ENCODE data around the gene TCF3. TPM values are rescaled to one million over a fixed set of nuclear protein-coding genes. Genes with fewer than 3 reads are reported as not detected.

TCF3 gene
- total RNA-seq, 1 donor from 2014 or later, result 43.2 TPM

DNA sequence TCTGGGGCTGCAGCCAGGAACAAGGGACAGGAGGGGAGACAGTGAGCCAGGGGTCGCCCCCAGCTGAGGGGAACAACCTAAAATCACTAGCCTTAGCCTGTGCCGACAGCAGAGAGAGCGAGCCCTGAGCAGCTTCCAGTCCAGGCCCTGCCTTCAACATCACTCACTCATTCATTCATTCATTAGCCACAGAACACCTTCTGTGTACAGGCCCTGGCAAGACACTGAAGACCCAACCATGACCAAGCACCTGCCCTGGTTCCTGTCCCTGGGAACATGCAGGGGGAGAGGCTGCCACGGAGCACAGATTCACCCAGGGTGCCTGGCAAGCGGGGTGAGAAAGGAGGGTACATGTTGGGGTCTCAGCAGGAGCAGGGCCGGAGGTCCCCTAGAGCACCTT is 89.2 kb downstream of the TCF3 start:
- ATAC-seq (no peak), DNase-seq (no peak)
- Histone ChIP-seq H3K27ac (no peak overlapping the region), H3K4me3 (no peak overlapping the region), H3K36me3 (no peaks in the 10 kb centered on the region), H3K9me3 (no peaks in the 10 kb centered on the region), H3K27me3 (no peaks in the 10 kb centered on the region), H3K4me1 (no peaks in the 10 kb centered on the region)
- TF ChIP-seq, protein P1, sequence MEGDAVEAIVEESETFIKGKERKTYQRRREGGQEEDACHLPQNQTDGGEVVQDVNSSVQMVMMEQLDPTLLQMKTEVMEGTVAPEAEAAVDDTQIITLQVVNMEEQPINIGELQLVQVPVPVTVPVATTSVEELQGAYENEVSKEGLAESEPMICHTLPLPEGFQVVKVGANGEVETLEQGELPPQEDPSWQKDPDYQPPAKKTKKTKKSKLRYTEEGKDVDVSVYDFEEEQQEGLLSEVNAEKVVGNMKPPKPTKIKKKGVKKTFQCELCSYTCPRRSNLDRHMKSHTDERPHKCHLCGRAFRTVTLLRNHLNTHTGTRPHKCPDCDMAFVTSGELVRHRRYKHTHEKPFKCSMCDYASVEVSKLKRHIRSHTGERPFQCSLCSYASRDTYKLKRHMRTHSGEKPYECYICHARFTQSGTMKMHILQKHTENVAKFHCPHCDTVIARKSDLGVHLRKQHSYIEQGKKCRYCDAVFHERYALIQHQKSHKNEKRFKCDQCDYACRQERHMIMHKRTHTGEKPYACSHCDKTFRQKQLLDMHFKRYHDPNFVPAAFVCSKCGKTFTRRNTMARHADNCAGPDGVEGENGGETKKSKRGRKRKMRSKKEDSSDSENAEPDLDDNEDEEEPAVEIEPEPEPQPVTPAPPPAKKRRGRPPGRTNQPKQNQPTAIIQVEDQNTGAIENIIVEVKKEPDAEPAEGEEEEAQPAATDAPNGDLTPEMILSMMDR (IDR thresholded peaks at IDR 0.05), result no peak
- intact Hi-C loops (cut with DNase I), result no loop called here

DNA sequence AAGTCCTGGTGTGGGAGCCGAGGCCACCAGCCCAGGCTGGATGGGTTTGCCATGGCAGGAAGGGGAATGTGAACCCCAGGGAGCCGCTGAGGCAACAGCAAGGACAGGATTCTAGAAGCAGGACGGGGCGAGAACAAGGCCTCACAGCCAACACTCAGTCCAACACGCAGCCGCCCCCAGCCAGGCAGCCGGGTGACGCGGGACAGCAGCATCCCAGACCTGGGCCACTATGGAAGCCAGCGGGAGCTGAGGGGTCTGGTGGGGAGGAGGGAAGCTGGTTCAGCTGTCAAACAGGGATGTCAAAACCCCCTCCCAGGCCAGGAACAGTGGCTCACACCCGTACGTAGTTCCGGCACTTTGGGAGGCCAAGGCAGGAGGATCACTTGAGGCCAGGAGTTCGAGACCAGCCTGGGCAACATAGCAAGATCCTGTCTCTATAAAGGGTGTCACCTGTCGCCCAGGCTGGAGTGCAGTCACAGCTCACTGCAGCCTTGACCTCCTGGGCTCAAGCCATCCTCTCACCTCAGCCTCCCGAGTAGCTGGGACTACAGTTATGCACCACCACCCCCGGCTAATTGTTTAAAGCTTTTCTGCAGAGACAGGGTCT is 91.1 kb downstream of the TCF3 start:
- H3K4me3 ChIP-seq, result no peak overlapping the region
- TF ChIP-seq, protein P1 (IDR thresholded peaks at IDR 0.05), result no peak
- no peak overlapping the region for H3K27ac ChIP-seq
- no peak for ATAC-seq
- intact Hi-C loops (cut with DNase I), result no loop called here
- H3K36me3 ChIP-seq, result no peaks in the 10 kb centered on the region
- DNase-seq, result no peak
- H3K4me1 ChIP-seq, result no peaks in the 10 kb centered on the region
- no peaks in the 10 kb centered on the region for H3K27me3 ChIP-seq
- no peaks in the 10 kb centered on the region for H3K9me3 ChIP-seq

DNA sequence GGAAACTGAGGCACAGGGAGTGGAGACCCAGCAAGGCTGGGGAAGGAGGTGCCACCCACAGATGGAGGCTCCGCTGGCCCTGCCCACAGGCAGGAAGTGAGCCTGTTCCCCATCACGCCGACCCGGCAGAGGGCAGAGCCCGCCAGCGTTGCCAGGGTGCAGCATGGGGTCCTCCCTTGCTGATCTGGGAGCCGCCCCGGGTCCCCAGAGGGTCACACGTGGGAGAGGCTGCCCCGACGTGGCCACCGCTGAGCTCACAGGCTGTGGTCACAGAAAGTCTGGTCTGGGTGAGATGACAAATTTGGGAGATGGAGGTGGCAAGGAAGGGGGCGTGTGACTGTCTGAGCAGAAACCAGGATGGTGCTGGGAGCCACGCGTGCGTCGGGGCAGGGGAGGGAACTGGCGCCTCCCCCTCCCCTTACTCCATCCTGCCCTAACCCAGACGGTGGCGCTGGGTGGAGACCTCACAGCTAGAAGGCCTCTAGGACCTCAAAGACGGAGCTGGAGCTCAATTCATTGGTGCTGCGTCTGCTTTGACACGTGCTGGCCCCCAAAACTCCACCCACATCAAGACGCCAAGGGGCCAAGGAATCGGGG is 92.0 kb downstream of the TCF3 start:
- Histone ChIP-seq H3K4me3 (no peak overlapping the region), H3K4me1 (no peaks in the 10 kb centered on the region), H3K36me3 (no peaks in the 10 kb centered on the region), H3K27ac (no peak overlapping the region), H3K9me3 (no peaks in the 10 kb centered on the region), H3K27me3 (no peaks in the 10 kb centered on the region)
- DNase-seq (no peak), ATAC-seq (no peak)
- TF ChIP-seq, protein P1 (IDR thresholded peaks at IDR 0.05), result no peak
- intact Hi-C loops (cut with DNase I), result no loop called here

Other genes starting within 250 kb of the TCF3 start
- gene DAZAP1, start 245.0 kb downstream of the TCF3 start, total RNA-seq, result 98.7 TPM
- 841 TPM for gene RPS15, start 214.2 kb downstream of the TCF3 start, total RNA-seq
- gene APC2, start 202.5 kb downstream of the TCF3 start, total RNA-seq, result 0.20 TPM
- 26.3 TPM for gene C19orf25, start 173.4 kb downstream of the TCF3 start, total RNA-seq
- 4.3 TPM for gene PCSK4, start 162.3 kb downstream of the TCF3 start, total RNA-seq
- gene REEP6, start 161.4 kb downstream of the TCF3 start, total RNA-seq, result 1.2 TPM
- 4.8 TPM for gene ADAMTSL5, start 139.6 kb downstream of the TCF3 start, total RNA-seq
- gene PLK5, start 128.5 kb downstream of the TCF3 start, total RNA-seq, result not detected
- gene MEX3D, start 84.3 kb downstream of the TCF3 start, total RNA-seq, result 25.3 TPM
- gene MBD3, start 59.8 kb downstream of the TCF3 start, total RNA-seq, result 78.7 TPM
- 167 TPM for gene UQCR11, start 47.2 kb downstream of the TCF3 start, total RNA-seq
- gene ONECUT3, start 100.9 kb upstream of the TCF3 start, total RNA-seq, result not detected
- 0.64 TPM for gene ATP8B3, start 159.7 kb upstream of the TCF3 start, total RNA-seq
- 37.2 TPM for gene REXO1, start 195.9 kb upstream of the TCF3 start, total RNA-seq
- gene KLF16, start 211.0 kb upstream of the TCF3 start, total RNA-seq, result 28.0 TPM
- gene ABHD17A, start 232.9 kb upstream of the TCF3 start, total RNA-seq, result 76.1 TPM